Kidney (tissue), 14 donors: ENCODE data around the gene SLC49A3. TPM values are rescaled to one million over a fixed set of nuclear protein-coding genes. Genes with fewer than 3 reads are reported as not detected.

Experiments
- DNase-seq, 5 donors: peaks; one replicate each; pipeline ENCODE4 v3.0.0-alpha.2; 2013 to 2020
- FAIRE-seq: peaks from 2 replicates; lab custom pipeline; 2012; peaks lifted over from hg19 to GRCh38; lab: Jason Lieb, UNC
- H3K27ac ChIP-seq, 2 donors: one replicate each; pipeline ENCODE4 v1.7.0; 2013; ENCODE audit warnings: low read depth in 2 of 2, low read length in 2 of 2, inconsistent platforms in 1 of 2
- H3K27me3 ChIP-seq: one replicate; pipeline ENCODE4 v1.7.1; 2013; ENCODE audit warnings: low read length, inconsistent platforms; ENCODE audit not compliant: control insufficient read depth, insufficient read depth
- H3K36me3 ChIP-seq, 3 donors: one replicate each; pipeline versions ENCODE4 v1.7.0 to v1.7.1; 2013; ENCODE audit warnings: low read length in 3 of 3, control low read depth in 1 of 3, inconsistent platforms in 1 of 3; ENCODE audit not compliant: insufficient read depth in 3 of 3, control insufficient read depth in 2 of 3
- H3K4me1 ChIP-seq, 3 donors: one replicate each; pipeline versions ENCODE4 v1.7.0 to v1.7.1; 2013; ENCODE audit warnings: low read length in 3 of 3, inconsistent platforms in 1 of 3, low read depth in 1 of 3; ENCODE audit not compliant: control insufficient read depth in 2 of 3, insufficient read depth in 2 of 3
- H3K4me3 ChIP-seq, 3 donors: one replicate each; pipeline versions ENCODE4 v1.7.0 to v1.8.1; 2013; ENCODE audit warnings: low read length in 3 of 3, control low read depth in 1 of 3, inconsistent platforms in 1 of 3
- H3K9ac ChIP-seq, 3 donors: one replicate each; pipeline versions ENCODE4 v1.7.0 to v1.7.1; 2013; ENCODE audit warnings: low read length in 3 of 3, control low read depth in 1 of 3, inconsistent platforms in 1 of 3
- H3K9me3 ChIP-seq, 3 donors: one replicate each; pipeline versions ENCODE4 v1.7.0 to v1.7.1; 2013; ENCODE audit warnings: low read length in 3 of 3, control low read depth in 1 of 3, inconsistent platforms in 1 of 3; ENCODE audit not compliant: control insufficient read depth in 2 of 3, insufficient read depth in 1 of 3
- intact Hi-C: fragments of 100-400 bp; cut with DNase I; formaldehyde crosslinking; loops from one replicate; pipeline ENCODE4 v1.11.1; 2022
- polyA plus RNA-seq: library from polyadenylated mRNA; stranded (reverse); fragments of 350-450 nt; fragmentation: Illumina TruSeq; extraction: RNeasy Lipid Tissue Mini Kit (QIAGEN cat#74804); gene quantifications from one replicate; pipeline ENCODE4 v1.2.3, GENCODE V29; 2014; ENCODE audit warnings: low read depth, low replicate concordance; ENCODE audit not compliant: insufficient read depth
- total RNA-seq: library from RNA; stranded (reverse); fragmentation: NEBNext Ultra II Directional; extraction: Animal tissue kit (Norgen Biotek cat#: 25700); gene quantifications from one replicate; pipeline ENCODE4 v1.2.1, GENCODE V29; 2021
- TF ChIP-seq, protein P1 (sequence below): IDR thresholded peaks from 3 replicates; pipeline ENCODE4 v1.5.1; 2012; ENCODE audit warnings: mild to moderate bottlenecking, moderate library complexity, borderline replicate concordance; ENCODE audit not compliant: insufficient read depth; ENCODE audit errors: extremely low read depth
- donor health status: control.
- donor health status: control.
- donor health status: control.
- donor health status: control.
- donor health status: control.
- donor health status: DM: yes; HTN: yes; CAD: no.
- donor health status: Normal renal cell carcinoma (clear cell type).

The SLC49A3 gene
- total and polyA plus RNA-seq, 2 donors from 2014 or later: 12.6 to 18.2 TPM

DNA sequence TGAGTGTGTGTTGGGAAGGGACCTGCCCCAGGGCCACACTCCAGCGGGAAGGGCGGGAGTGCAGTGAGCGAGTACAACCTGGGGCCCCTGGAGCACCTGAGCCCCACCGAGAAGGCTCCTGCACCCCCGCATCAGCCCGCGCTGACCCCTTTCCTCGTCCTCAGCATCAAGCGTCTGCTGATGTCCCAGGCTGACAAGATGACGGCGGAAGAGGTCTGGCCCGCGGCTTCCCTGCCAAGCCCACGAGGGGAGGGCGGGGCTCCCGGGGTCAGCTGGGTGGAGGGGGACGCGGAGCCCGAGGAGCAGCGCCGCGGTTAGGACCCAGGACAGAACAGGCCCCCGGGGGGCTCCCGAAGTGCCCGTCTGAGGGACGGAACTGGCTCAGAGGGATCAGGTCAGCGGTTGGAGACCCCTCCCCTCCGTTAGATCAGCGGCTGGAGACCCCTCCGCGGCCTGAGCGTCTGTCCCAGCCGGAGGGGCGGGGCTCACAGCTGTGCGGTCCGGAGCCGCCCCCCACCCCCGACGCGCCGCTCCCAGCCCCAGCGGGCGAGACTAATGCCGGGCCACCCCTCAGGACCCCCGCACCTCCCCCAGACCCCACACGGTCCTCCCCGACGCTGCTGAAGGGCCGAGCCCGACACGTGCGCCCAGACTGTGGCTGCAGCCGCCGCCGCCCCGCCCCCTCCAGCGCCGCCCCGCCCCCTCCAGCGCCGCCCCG lies 7.9 kb downstream of the SLC49A3 start:
- DNase-seq (peak in 4 of 5 donors; percentile 54 to 90 (median 79)), FAIRE-seq (no peak)
- Histone ChIP-seq H3K9me3 (no peaks in the 10 kb centered on the region), H3K27me3 (no peaks in the 10 kb centered on the region), H3K4me1 (peaks cover 0 to 6% (median 0%) of the 10 kb centered on the region in 3 donors), H3K27ac (no peak overlapping the region), H3K4me3 (peak overlapping the region in 1 of 3 donors; percentile 29), H3K36me3 (no peaks in the 10 kb centered on the region), H3K9ac (no peak overlapping the region)
- TF ChIP-seq, protein P1, sequence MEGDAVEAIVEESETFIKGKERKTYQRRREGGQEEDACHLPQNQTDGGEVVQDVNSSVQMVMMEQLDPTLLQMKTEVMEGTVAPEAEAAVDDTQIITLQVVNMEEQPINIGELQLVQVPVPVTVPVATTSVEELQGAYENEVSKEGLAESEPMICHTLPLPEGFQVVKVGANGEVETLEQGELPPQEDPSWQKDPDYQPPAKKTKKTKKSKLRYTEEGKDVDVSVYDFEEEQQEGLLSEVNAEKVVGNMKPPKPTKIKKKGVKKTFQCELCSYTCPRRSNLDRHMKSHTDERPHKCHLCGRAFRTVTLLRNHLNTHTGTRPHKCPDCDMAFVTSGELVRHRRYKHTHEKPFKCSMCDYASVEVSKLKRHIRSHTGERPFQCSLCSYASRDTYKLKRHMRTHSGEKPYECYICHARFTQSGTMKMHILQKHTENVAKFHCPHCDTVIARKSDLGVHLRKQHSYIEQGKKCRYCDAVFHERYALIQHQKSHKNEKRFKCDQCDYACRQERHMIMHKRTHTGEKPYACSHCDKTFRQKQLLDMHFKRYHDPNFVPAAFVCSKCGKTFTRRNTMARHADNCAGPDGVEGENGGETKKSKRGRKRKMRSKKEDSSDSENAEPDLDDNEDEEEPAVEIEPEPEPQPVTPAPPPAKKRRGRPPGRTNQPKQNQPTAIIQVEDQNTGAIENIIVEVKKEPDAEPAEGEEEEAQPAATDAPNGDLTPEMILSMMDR: no peak
- intact Hi-C loops: no loop called here

DNA sequence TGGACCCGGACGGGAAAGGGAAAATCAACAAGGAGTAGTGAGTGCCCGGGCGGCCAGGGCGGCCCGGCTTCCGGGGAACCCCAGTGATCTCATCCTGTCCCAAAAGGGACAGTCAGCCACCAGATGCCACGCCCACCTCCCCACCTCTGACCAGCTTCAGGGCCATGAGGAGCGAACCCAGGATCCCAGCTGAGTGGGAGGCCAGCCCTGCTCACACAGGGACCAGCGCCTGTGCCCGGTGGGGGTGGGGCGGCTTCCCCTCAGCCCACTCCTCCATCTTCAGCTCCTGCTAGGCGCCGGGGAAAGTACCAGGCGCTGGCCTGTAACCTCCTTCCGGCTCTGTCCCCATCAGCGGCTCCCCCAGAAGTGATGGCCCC lies 8.4 kb downstream of the SLC49A3 start:
- intact Hi-C loops: no loop called here
- no peaks in the 10 kb centered on the region for H3K27me3 ChIP-seq
- DNase-seq (peak in 2 of 5 donors; percentile 82), FAIRE-seq (no peak)
- TF ChIP-seq, protein P1: no peak
- peaks cover 0 to 6% (median 0%) of the 10 kb centered on the region in 3 donors for H3K4me1 ChIP-seq
- H3K9me3 ChIP-seq: no peaks in the 10 kb centered on the region
- no peak overlapping the region for H3K27ac ChIP-seq
- H3K4me3 ChIP-seq: peak overlapping the region in 1 of 3 donors; percentile 29
- H3K36me3 ChIP-seq: no peaks in the 10 kb centered on the region
- H3K9ac ChIP-seq: no peak overlapping the region

DNA sequence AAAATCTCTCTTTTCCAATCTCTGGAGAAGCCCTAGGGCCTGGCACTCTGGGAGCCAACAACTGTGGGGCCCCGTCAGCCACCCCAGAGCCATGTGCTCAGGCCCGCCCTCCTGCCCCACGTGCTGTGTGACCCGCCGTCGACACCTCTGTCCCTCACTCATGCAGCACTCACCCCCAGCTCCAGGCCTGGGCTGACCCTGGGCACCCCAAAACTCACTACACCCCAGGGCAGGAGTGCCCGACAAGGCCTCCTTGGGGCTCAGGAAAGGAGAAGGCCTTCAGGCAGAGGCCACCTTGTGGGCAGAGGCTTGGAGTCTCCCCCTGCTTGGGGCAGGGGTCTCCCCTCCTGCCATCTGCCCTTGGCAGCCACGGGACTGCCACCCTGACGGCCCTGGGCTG lies 8.9 kb downstream of the SLC49A3 start:
- Histone ChIP-seq H3K4me1 (peaks cover 0 to 9% (median 0%) of the 10 kb centered on the region in 3 donors), H3K4me3 (no peak overlapping the region), H3K9me3 (no peaks in the 10 kb centered on the region), H3K9ac (no peak overlapping the region), H3K36me3 (no peaks in the 10 kb centered on the region), H3K27ac (no peak overlapping the region), H3K27me3 (no peaks in the 10 kb centered on the region)
- intact Hi-C loops: no loop called here
- TF ChIP-seq, protein P1: no peak
- FAIRE-seq: no peak
- DNase-seq: peak in 1 of 5 donors; percentile 75
